ENCODE data around the gene CEACAM4. TPM values are rescaled to one million over a fixed set of nuclear protein-coding genes. Genes with fewer than 3 reads are reported as not detected.
"Not testable (repeated sequence)": the region's sequence is repeated elsewhere in the genome, so short reads cannot be mapped to it uniquely, and the experiment has no call there.

Gene CEACAM4
- total RNA-seq: not detected in 2 replicates

- DNase-seq (ENCODE audit: extremely low read depth, low read depth, low spot score): no peak
These were observed at the start of gene CEACAM4 for GRCh38 chr19:41626877-41627276. Gene CEACAM4 (minus strand): TSS chr19:41627074. CDS start chr19:41626963, 111 bp downstream.

GRCh38 chr19:41671486-41671885 lies 44.6 kb upstream of the CEACAM4 start:
- DNase-seq (ENCODE audit: extremely low read depth, low read depth, low spot score): no peak

- DNase-seq (ENCODE audit: extremely low read depth, low read depth, low spot score): no peak
These were observed 43.9 kb upstream of the CEACAM4 start for GRCh38 chr19:41670755-41671154.

DNA sequence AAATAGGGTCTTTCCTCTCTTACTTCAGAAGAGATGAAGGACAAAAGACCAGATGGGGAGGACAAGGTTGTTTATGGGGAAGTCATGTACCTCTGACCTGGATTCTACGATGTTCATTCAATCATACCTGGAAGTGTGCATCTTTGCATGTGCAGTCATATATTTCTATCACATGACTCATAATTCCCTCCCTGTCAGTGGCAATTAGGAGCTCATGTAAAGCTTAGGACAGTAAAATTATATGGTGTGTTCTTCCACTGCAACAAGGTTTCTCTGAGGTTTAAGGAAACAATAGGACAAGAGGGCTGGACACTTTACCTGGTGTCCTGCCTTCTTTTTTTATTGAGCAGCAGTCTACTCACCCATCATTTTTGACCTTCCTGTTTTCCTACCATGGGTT lies 41.4 kb upstream of the CEACAM4 start:
- DNase-seq (ENCODE audit: extremely low read depth, low read depth, low spot score): no peak

DNA sequence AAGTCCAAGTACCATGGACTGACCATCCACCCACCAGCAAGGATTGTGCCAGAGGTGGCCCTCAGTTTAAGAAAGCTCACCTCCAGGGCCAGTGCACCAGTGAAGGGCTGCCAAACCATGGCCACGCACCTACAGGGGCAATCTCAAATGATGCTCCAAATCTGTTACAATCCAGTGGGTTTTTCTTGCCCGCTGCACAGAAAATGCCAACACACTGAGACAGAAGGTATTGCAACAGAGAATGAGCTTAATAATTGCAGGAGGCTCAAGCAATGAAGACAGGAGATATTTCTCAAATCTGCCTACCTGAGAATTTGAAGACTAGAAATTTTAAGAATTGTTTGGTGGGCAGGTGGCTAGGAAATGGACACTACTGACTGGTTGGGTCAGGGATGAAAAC lies 39.2 kb upstream of the CEACAM4 start:
- DNase-seq (ENCODE audit: extremely low read depth, low read depth, low spot score): no peak

DNA sequence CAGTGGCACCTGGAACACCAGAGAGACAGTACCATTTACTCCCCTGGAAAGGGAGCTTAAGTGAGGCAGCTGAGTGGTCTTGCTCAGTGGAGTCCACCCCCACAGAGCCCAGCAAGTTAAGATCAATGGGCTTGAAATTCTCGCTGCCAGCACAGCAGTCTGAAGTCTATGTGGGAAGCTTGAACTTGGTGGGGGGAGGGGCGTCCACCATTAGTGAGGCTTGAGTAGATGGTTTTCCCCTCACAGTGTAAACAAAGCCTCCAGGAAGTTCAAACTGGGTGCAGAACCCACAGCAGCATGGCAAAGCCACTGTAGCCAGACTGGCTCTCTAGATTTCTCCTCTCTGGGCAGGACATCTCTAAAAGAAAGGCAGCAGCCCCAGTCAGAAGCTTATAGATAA lies 30.3 kb upstream of the CEACAM4 start:
- DNase-seq (ENCODE audit: extremely low read depth, low read depth, low spot score): no peak

DNA sequence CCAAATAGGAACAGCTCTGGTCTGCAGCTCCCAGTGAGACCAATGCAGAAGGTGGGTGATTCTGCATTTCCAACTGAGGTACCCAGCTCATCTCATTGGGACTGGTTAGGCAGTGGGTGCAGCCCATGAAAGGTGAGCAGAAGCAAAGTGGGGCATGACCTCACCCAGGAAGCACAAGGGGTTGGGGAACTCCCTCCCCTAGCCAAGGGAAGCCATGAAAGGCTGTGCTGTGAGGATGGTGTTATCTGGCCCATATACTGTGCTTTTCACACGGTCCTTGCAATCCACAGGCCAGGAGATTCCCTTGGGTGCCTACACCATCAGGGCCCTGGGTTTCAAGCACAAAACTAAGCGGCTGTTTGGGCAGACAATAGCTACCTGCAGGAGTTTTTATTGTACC lies 29.9 kb upstream of the CEACAM4 start:
- DNase-seq (ENCODE audit: extremely low read depth, low read depth, low spot score): not testable (repeated sequence)

- no peak for DNase-seq (ENCODE audit: extremely low read depth, low read depth, low spot score)
These were observed 25.4 kb upstream of the CEACAM4 start for GRCh38 chr19:41652250-41652649.

- no peak for DNase-seq (ENCODE audit: extremely low read depth, low read depth, low spot score)
These were observed 23.0 kb upstream of the CEACAM4 start for GRCh38 chr19:41649827-41650226.

DNA sequence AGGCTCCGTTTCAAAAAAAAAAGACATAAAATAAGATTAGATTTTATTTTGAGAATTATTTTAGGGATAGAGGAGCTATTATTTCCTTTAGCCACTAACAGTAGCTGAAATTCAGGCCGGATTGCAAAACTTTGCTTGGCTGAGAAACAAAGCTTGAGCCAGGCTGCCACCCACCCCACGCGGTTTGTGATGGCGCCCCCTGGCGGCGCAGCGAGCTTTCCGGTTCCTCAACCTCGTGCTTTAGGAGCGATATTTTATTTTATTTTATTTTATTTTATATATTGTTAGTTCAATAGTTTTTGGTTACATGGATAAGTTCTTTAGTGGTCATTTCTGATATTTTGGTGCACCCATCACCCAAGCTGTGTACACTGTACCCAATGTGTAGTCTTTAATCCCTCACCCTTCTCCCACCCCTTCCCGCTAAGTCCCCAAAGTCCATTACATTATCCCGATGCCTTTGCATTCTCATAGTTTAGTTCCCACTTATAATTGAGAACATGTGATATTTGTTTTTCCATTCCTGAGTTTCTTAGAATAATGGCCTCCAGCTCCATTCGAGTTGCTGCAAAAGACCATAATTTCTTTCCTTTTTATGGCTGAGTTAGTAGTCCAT lies 19.8 kb upstream of the CEACAM4 start:
- DNase-seq (ENCODE audit: extremely low read depth, low read depth, low spot score): no peak

GRCh38 chr19:41641879-41642485 lies 15.1 kb upstream of the CEACAM4 start:
- DNase-seq (ENCODE audit: extremely low read depth, low read depth, low spot score): peak; percentile 20

DNA sequence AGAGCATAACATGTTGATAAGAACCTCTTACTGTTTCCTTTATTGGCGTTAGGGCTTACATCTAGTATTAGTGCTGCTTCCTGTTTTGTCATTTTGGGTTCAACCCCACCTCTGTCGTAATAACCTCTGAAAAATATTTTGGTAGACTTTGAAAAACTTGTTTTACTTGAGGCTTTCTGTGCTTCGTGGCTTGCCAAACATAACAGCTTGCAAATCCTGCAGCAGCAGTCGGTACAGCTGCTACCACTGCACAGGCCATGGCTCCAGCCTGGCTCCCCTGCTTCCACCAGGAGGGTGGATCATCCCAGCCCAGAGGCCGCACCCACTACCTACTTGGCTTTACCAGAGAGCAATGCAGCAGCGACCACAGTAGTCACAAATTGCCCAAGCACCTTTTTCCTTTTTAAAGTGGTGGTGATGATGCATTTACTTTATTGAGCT lies 11.8 kb upstream of the CEACAM4 start:
- DNase-seq (ENCODE audit: extremely low read depth, low read depth, low spot score): no peak

DNA sequence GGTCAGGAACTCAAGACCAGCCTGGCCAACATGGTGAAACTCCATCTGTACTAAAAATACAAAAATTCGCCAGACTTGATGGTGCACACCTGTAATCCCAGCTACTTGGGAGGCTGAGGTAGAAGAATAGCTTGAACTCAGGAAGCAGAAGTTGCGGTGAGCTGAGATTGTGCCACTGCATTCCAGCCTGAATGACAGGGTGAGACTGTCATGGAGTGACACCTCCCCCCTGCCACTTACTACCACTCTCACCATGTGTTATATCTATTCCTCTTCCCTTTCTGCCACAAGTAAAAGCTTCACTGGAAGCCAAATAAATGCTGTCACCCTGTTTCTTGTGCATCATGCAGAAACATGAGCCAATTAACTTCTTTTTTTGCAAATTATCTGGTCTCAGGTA lies 10.6 kb upstream of the CEACAM4 start:
- no peak for DNase-seq (ENCODE audit: extremely low read depth, low read depth, low spot score)

- DNase-seq (ENCODE audit: extremely low read depth, low read depth, low spot score): no peak
These were observed 1.2 kb upstream of the CEACAM4 start for GRCh38 chr19:41627966-41628675.

DNA sequence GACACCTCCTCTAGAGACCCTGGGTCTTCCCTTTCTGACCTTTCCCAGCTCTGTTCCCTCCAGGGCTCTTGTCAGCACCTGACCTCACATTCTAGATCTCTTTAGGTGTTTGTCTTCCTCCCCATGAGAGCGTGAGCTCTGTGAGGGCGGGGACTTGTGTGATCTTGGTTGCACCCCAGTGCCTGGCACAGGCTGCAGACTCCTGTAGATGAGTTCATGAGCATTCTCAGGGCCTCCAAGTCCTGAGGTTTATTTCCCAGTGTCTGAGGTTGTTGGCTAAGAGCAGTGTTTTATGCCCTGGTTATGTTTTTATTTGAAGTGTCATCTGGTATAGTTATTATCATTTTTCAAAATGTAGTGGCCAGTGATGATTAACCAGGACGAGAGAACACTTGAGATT lies 596 bp downstream of the CEACAM4 start:
- no peak for DNase-seq (ENCODE audit: extremely low read depth, low read depth, low spot score)

DNA sequence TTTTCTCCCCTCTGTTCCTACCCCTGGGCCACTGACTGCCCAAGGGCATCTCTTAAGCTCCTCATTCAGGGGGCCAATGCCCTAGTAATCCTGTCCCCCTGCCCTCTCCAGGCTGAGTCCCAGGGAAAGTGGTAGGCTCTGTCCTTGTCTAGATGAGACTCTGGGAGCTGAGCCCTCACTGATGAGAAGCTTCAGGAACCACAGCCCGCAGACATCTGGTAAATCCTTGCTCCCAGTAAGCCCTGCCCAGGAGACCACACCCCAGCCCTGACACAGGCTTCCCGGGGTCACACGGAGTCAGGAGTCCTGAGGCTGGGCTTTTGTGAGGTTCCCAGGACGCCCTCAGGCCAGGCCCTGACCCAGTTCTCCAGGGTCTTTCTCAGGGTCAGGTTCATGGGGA lies 1.9 kb downstream of the CEACAM4 start:
- no peak for DNase-seq (ENCODE audit: extremely low read depth, low read depth, low spot score)

DNA sequence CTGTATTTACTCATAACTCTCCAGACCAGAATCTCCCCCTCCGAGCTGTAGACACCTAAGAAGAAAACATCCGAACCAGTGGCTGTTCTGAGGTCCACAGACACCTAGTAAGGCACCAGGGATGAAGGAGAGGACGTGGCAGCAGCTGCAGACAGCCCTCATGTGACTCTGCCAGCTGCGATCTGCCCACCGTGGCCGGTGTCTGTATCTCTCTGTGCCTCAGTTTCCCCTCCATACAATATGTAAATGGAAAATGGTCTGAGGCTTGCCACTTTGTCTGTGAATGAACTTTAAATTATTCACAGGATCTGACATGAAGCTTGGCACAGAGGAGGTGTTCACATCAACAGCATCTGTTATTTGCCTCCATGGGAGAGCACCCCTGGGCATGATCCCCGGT lies 2.4 kb downstream of the CEACAM4 start:
- DNase-seq (ENCODE audit: extremely low read depth, low read depth, low spot score): no peak

- no peak for DNase-seq (ENCODE audit: extremely low read depth, low read depth, low spot score)
These were observed 3.5 kb downstream of the CEACAM4 start for GRCh38 chr19:41623360-41623759.

DNA sequence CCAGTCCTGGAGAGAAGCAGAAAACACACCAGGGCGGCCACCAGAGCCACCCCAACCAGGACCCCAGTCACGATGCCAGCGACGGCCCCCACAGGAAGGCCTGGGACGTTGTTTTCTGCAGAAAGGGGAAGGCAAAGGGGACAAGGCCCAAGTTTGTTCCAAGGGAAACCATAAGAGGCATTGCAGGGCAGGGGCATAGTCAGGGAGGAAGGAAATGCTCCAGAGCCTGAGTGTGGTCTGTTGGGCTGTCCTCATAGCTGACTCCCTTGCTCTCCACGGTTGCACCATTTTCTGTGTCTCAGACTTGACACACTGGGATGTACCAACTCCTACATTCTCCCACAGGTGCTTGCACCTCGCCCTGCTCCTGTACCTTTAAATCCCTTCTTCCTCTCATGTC lies 5.2 kb downstream of the CEACAM4 start:
- DNase-seq (ENCODE audit: extremely low read depth, low read depth, low spot score): no peak

DNA sequence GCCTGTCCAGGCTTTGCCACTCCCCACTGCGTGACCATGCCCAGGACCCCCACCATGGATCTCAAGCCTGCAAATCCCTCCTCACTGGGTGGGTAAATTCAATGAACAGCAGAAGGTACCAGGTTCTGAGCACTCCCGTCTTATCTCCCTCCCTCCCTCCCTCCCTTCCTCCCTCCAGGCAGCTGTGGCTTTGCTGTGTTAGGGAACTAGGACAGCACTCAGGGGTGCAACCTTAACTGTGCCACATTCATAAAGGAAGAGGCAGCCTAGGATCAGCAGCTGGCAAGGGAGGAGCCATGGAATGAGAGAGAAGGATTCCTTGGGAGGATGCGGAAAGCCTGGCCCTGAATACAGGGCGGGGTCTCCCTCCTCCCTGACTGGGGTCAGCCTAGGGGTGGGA lies 5.6 kb downstream of the CEACAM4 start:
- no peak for DNase-seq (ENCODE audit: extremely low read depth, low read depth, low spot score)

DNA sequence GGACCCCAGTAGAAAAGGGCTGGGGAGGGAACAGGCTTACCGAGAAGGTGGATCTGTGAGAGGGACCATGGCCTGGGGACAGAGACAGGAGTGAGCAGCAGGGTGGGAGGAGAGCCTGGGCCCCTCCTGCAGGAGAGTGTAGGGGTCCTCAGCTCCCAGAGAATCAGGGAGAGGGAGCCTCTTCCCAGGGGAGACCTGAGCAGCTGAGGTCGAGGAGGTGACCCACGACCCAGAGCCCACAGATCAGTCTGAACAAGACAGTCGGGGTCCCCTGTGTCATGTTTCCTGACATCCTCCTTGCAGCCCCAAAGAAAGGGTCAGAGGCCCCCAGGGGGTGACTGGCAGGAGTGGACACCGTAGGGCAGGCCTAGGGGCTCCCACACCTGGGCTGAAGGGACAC lies 6.7 kb downstream of the CEACAM4 start:
- DNase-seq (ENCODE audit: extremely low read depth, low read depth, low spot score): no peak

DNA sequence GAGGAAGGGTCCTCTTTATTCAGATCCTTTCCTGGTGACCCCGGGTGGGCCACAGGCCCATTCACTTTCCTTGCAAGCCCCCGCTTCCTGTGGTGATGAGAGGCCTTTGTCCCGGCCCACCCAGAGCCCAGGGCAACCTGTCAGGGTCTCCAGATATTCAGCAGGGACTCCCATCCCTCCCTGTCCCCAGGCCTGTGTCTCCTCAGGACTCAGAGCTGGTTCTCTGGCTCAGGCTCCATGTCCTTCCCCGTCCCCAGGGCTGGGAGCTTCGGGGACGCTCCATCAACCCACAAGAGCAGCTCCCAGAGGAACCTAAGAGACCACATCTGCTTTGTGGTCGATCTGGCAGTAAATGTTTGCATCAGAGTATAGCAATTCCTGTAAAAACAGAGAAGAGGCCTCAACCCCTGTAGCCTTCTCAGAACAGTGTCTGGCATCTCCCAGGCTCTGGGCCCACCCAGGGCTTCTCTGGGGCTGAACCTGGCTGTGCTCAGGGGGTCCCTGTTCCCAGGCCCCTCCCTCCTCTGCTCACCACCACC lies 7.8 kb downstream of the CEACAM4 start:
- DNase-seq (ENCODE audit: extremely low read depth, low read depth, low spot score): no peak
